Ramos (cell line): ENCODE data around the gene EIF2D.

Source experiments
- in situ Hi-C: fragments of 300-500 bp; cut with MboI; formaldehyde crosslinking; loops from one replicate; pipeline ENCODE4 v1.14.3; 2022; ENCODE audit warnings: low sequenced_read_pairs; ENCODE audit not compliant: unreplicated experiment

EIF2D gene

GRCh38 chr1:206589206-206589605, 23.1 kb downstream of the EIF2D start:
- in situ Hi-C loops = no loop called here

- in situ Hi-C loops = no loop called here
Observed at GRCh38 chr1:206588492-206588891, 23.8 kb downstream of the EIF2D start.

GRCh38 chr1:206587904-206588303, 24.4 kb downstream of the EIF2D start:
- in situ Hi-C loops = no loop called here

GRCh38 chr1:206586501-206587445, 25.5 kb downstream of the EIF2D start:
- in situ Hi-C loops = no loop called here

- in situ Hi-C loops = loop anchor here (5.0 kb wide), 2 partner anchors 37 to 97 kb away; no protein-coding TSS in a partner anchor
Observed at GRCh38 chr1:206584683-206585082, 27.6 kb downstream of the EIF2D start.

- in situ Hi-C loops = loop anchor here (5.0 kb wide), 2 partner anchors 37 to 97 kb away; no protein-coding TSS in a partner anchor
Observed at GRCh38 chr1:206583707-206584648, 28.3 kb downstream of the EIF2D start.

- in situ Hi-C loops = loop anchor here (5.0 kb wide), 2 partner anchors 36 to 96 kb away; no protein-coding TSS in a partner anchor
Observed at GRCh38 chr1:206582971-206583706, 29.1 kb downstream of the EIF2D start.

GRCh38 chr1:206582537-206582936, 29.7 kb downstream of the EIF2D start:
- in situ Hi-C loops = loop anchor here (5.0 kb wide), 2 partner anchors 35 to 95 kb away; no protein-coding TSS in a partner anchor

GRCh38 chr1:206581571-206581981, 30.7 kb downstream of the EIF2D start:
- in situ Hi-C loops = loop anchor here (5.0 kb wide), 2 partner anchors 34 to 94 kb away; no protein-coding TSS in a partner anchor

- in situ Hi-C loops = loop anchor here (5.0 kb wide), 2 partner anchors 34 to 94 kb away; no protein-coding TSS in a partner anchor
Observed at GRCh38 chr1:206581114-206581497, 31.2 kb downstream of the EIF2D start.

- in situ Hi-C loops = loop anchor here (5.0 kb wide), 2 partner anchors 33 to 93 kb away; no protein-coding TSS in a partner anchor
Observed at GRCh38 chr1:206580438-206581113, 31.7 kb downstream of the EIF2D start.

GRCh38 chr1:206579747-206580437, 32.4 kb downstream of the EIF2D start:
- in situ Hi-C loops = loop anchor here (5.0 kb wide), 2 partner anchors 33 to 93 kb away; no protein-coding TSS in a partner anchor

GRCh38 chr1:206578978-206579374, 33.3 kb downstream of the EIF2D start:
- in situ Hi-C loops = no loop called here

- in situ Hi-C loops = no loop called here
Observed at GRCh38 chr1:206578068-206578977, 33.9 kb downstream of the EIF2D start.

- in situ Hi-C loops = no loop called here
Observed at GRCh38 chr1:206577626-206578025, 34.6 kb downstream of the EIF2D start.

GRCh38 chr1:206575894-206576737, 36.1 kb downstream of the EIF2D start:
- in situ Hi-C loops = no loop called here
